Skin of body (tissue), 2 donors: ENCODE data around the gene SEC14L3. TPM values are rescaled to one million over a fixed set of nuclear protein-coding genes. Genes with fewer than 3 reads are reported as not detected.

Source experiments
- DNase-seq: peaks from one replicate; lab custom pipeline; 2025; lab: John Stamatoyannopoulos, UW
- total RNA-seq: library from RNA; depleted of rRNA; stranded (reverse); fragments of >200 nt; gene quantifications from one replicate; pipeline ENCODE4 v1.2.3, GENCODE V29; 2014

SEC14L3 gene
- total RNA-seq, 1 donor from 2014 or later: not detected

DNA sequence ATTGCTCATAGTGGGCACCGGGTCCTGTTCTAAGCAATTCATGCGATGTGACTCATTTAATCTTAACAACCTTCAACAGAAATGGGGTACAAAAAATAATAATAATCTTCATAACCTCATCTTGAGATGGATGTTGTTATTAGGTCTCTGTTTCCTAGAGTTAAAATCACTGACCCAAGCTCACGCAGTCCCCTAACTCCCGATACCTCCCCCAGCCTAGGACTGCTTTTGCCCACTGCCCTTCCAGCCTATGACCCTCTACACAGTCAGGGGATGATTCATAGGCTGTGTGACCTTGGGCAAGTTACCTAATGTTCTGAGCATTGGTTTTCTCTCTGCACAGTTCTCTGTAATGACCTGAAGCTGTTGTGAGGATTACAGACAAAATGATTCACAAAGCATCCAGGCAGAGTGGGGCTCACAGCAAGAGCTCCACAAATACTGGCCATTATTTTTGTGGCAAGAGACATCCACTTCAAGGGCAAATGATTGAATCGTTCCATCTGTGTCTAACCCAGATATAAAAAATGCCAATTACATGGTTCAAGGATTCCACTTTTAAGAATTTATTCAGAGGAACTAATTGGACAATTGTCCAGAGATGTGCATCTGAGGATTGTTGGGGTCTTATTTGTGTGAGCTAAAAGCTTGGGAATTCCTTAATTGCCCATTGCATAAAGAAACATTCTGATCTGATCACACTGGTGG, 26.2 kb downstream of the SEC14L3 start:
- DNase-seq: no peak

DNA sequence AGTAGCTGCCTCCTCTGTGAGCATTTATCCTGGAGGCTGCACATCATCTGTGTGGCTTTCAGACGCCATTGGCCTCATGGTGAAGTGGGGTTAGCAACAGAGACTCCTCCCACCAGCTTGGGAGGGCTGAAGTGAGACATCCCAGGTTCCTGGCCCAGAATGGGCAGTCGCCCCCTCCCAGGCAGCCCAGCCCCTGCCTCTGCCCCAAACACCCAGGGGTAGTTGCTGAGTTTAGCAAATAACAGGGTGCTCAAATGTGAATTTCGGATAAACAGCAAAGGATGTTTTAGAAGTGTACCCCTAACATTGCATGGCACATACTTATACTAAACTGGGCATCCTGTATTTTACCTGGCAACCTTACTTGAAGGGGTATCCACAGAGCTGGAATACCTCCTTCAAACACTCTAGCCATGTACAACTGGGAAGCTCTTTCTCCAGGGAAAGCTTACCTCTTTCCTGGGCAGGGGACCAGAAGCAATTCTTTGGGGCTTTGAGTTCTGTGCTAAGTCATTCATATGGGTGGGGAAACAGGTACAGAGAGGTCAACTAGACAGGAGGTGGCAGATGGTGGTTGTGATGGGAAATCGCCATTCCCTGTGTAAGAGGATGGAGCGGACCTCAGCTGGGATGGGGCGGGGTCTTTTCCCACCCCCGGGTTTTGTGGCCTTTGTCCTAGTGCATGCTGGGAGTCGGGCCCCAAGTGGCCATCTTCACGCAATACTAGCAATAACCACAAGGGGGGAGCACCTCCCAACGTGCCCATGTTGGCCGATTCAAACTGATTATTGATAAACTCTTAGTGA, 27.0 kb downstream of the SEC14L3 start:
- DNase-seq: no peak

DNA sequence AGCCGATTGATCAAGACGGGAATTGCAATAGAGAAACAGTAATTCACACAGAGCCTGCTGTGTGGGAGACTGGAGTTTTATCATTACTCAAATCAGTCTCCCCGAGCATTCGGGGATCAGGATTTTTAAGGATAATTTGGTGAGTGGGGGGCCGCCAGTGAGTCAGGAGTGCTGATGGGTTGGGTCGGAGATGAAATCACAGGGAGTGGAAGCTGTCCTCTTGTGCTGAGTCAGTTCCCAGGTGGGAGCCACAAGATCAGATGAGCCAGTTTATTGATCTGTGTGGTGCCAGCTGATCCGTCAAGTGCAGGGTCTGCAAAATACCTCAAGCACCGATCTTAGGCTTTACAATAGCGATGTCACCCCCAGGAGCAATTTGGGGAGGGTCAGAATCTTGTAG, 30.7 kb downstream of the SEC14L3 start:
- DNase-seq: no peak

DNA sequence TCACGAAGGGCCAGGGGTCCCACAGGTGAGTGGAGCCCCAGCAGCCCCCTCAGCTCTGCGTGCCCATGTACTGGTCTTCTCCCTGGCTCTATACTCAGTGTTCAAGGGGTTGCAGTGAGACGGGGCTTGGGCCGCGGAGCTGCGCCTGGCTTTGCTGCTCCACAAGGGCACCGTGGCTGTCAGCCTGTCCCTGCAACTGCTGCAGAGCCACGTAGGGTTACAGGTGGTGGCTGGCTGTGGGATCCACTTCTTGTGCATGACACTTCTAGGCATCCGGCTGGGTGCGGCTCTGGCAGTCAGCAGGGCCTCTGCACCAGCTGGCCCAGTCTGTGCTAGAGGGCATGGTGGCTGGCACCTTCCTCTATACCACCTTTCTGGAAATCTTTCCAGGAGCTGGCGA, 32.0 kb downstream of the SEC14L3 start:
- DNase-seq: no peak

DNA sequence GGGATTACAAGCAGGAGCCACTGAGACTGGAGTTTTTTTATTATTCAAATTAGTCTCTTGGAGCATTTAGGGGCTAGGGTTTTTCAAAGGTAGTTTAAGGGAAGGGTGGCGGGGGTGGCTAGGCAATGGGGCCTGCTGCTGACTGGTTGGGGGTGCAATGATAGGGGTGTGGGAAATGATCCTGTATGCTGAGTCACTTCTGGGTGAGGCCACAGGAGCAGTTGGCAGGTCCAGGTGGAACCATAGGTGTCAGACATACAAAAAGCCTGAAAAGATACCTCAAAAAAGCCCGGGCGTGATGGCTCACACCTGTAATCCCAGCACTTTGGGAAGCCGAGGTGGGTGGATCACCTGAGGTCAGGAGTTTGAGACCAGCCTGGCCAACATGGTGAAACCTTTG, 32.6 kb downstream of the SEC14L3 start:
- DNase-seq: no peak

DNA sequence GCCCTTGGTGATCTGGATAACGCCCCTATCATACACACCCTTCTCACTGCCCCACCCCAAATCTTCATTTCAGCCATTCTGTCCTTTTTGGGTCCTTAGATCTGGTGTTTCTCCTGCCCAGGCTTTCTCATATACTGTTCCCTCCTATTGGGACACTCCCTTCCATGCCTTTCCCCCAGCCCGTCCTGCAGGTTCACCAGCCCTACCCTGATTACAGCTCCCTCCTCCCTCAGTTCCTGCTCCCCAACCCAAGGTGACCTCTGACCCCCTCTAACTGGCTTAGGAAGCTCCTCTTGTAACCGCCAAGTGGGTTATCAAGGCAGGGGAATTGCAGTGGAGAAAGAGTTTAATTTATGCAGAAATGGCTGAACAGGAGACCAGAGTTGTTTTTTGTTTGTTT, 33.3 kb downstream of the SEC14L3 start:
- no peak for DNase-seq

DNA sequence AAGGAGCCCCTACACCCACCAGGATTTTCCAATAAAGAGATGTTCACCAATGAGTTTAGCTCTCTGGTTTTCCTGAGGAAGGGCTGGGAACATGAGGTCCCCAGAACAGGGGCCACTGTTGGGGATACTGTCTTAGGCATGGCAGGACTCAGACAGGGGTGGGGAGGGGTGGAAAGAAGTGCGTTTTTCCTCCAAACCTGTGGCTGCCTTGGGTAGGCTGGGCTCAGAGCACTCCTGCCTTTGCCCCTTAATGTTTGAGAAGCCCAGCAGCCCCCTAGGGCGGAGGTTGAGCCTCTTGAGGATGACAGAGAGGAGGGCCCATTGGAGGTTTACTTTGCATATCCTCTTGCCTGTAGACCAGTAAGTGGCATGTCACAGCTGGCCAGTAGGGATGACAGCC, 35.6 kb downstream of the SEC14L3 start:
- no peak for DNase-seq

DNA sequence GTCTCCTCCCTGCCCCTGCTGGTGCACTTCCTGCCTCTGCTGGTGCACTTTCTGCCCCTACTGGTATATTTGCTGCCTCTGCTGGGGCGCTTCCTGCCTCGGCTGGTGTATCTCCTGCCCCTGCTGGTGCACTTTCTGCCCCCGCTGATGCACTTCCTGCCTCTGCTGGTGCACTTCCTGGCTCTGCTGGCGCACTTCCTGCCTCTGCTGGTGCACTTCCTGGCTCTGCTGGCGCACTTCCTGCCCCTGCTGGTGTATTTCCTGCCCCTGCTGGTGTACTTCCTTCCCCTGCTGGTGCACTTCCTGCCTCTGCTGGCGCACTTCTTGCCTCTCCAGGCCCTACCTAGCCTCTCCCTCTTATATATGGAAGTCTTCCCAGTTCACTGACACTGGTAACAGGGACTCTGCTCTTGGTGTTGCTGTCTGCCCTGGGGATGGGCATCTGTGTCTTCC, 36.1 kb downstream of the SEC14L3 start:
- DNase-seq: no peak

DNA sequence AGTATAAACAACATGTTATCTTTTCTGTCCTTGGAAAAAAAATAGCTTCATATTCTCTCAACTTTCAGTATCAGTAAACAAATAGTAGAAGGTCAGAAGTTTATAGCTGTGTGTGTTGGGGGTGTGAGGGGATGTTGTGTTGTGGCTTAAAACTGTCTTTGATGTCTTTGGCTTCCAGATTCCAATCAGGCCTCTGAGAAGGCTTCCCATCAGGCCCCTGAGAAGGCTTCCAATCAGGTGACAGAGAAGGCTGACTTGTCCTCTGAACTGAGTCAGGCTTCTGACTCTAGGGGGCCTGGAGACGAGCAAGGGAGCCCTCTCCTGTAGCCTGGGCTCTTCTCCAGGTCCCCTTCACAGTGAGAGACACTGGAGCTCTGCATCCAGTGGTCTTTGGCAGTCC, 37.0 kb downstream of the SEC14L3 start:
- no peak for DNase-seq

DNA sequence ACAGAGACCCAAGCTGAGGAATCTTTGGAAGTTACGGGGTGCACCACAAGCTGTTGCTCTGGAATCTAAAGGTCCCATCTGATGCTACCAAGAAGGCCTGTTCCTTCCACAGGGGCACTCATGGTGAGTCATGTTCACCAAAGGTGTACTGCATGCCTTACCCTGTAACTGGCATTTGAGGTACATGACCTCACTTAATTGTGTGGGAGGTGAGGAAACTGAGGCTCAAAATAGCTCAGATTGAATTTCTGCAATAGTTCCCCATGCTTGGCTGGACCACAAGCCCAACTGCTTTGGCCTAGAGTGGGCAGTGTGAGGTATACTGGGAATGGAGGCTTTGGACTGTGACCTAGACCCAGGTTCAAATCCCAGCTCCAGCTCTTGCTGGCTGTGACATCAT, 38.0 kb downstream of the SEC14L3 start:
- DNase-seq: no peak

DNA sequence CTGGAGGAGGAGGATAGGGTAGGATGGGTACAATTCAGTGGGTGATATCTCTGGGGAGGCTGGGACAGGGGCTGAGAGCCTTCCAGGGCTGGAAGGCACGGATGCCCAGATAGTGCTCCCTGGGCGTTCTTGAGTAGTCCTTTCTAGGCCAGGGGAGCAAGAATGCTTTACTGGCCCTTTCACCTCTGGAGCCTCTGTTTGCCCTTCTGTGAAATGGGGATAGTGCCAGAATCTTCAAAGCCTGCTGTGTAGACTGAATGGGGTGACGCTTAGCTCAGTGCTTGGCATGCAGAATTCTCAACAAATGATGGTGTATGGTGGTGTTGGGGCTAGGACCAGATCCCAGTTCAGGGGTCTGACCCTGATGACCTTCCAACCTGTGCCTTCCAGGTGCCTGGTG, 38.6 kb downstream of the SEC14L3 start:
- DNase-seq: no peak

DNA sequence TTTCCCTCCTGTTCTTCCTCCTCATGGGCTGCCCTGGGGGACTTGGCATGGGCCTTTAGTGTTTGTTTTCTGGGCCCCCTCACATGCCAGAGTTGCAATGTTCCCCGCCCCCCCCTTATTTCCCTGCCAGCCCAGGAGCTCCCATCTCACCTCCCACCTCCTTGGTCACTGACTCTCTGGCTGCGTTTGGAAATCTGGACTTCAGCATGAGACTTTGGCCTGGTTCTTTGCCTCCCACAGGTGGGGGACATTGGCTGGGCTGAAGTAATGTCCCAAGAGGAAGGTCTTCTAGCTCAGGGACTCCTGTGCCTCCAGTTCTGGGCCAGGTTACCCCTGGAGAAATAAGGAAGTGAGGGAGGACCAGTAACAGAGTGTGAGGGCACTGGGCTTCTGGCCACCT, 39.3 kb downstream of the SEC14L3 start:
- DNase-seq: no peak

DNA sequence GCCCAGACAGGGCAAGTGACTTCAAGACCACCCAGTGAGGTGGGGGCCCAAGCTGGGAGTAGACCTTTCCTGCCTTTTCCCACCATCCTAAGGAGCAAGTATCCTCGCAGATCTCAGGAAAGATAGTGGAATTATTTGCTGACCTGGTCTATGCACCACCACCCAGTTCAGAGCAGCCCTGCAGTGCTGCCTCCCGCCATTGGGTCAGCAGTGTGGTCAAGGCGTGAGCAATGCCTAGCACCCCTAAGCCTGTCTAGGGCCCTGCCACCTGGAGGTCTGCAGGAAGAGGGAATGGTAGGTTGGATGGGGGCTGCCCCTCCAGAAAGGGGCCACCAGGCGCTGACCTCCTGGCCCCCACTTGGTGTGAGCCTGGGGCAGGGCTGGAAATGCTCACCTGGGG, 39.7 kb downstream of the SEC14L3 start:
- DNase-seq: no peak

DNA sequence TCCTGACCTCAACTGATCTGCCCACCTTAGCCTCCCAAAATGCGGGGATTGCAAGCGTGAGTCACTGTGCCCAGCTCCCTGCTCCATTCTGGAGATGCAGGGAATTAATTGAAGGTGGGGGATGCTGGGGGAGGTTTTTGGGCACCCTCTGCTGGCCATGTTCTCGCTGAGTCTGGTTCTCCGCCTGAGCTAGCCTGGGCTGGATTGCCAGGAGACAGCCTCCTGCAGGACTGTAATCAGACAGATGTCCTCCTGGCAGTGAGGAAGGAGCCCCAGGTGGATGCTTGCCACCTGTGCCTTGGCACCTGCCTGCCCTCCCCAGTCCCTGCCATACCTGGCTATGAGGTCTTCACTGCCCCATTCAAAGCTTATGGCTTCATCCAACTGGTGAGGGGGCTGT, 40.9 kb downstream of the SEC14L3 start:
- DNase-seq: no peak

DNA sequence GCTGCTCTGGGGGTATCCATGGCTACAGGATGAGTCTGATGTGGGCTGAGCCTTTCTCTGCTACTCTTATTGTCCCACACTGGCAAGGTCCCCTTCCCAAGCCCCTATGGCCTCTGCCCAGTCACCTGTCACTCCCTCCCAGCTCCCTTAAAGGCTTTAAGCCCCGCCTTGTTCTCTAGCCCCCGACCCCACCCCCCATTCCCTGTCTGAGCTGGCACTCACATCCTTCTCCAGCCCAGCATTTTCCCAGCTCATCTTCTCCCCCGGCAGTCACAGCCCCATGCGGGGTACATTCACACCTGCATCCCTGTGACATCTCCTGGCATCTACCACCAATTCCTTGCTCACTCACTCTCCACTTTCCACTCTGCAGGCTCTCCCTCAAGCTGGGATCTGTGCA, 41.9 kb downstream of the SEC14L3 start:
- DNase-seq: no peak

DNA sequence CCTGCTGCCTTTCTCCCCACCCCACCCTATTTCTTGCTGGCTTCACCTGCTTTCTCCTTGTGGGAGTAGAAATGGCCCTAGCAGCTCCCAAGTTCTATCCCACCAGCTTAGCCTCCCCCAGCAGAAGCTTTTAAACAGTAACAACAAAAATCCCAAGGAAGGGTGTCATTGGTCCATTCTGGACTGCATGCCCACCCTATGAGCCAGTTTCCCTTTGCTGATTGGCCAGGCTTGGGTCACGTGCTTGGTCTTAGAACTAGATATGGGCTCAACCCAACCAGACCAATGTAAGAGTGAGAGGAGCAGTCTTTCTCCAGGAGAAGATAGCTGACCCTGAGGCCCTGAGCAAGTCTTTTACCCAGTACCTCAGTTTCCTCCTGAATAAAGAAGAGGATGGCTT, 43.9 kb downstream of the SEC14L3 start:
- no peak for DNase-seq

DNA sequence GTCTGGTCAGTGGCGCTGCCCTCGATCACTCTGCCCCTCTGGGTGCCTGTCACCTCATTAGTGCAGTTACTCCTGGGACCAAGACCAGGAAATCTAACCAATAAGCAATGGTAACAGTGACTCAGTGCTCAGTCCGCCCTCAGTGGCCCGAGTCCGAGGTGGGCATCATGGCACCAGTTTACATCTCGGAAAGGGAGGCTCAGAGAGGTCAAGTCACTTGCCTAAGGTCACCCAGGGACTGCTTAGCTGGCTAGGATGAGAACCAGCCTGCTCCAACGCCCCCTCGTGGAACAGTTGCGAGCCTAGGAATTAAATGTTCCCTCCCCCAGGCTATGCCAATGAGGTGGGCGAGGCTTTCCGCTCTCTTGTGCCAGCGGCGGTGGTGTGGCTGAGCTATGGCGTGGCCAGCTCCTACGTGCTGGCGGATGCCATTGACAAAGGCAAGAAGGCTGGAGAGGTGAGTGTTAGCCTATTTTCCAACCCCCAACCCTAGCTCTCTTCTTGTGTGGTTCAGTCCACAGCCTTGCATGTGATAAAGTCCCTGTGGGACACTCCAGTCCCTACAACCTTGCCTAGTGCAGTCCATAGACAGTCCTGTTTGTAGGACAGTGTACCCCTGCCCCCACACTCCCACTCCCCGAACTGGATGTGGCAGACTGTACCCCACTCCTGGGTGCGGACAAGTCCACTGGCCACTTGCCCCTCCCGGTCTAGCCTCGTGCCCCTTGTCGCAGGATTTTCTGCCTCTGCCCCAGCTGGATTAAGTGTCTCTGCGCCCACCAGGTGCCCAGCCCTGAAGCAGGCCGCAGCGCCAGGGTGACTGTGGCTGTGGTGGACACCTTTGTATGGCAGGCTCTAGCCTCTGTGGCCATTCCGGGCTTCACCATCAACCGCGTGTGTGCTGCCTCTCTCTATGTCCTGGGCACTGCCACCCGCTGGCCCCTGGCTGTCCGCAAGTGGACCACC, 45.1 kb downstream of the SEC14L3 start:
- DNase-seq: peak; percentile 47

DNA sequence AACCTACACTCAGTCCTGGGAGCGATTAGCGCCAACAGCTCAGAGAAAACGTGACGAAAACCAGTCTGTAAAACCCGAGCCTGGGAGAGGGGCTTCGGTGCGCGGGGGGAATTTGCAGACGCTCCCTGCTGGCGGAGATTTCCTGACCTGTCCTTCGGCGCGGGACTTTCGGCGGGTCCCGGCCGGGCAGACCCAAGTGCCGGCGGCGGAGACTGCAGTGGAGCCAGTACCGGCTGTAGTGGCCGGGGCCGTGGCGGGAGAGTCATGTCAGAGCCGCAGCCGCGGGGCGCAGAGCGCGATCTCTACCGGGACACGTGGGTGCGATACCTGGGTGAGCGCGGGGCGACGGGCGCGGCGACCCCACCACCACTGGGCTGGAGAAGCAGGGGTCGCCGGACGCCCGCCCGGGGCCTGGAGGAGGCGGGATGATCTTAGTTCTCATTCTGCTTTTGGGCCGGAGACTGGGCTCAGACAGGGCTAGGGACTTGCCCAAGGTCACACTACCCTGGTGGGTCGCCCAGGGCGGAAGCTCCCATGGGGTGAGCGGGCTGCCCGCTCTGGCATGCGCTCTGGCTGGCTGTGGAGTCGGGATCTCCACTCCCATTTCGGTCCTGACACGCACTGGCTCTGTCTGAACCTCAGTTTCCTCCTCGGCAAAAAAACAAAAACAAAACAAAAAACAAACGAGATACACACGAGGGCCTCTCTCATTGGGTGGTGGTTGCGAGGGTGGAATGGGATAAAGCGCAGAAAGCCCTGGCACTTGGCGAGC, 46.0 kb downstream of the SEC14L3 start, which contains the start of gene MTFP1:
TSS of gene MTFP1 (plus strand) at position 153 of the 772 bp plus-strand sequence. CDS start at position 265, 112 bp downstream.
- no peak for DNase-seq

DNA sequence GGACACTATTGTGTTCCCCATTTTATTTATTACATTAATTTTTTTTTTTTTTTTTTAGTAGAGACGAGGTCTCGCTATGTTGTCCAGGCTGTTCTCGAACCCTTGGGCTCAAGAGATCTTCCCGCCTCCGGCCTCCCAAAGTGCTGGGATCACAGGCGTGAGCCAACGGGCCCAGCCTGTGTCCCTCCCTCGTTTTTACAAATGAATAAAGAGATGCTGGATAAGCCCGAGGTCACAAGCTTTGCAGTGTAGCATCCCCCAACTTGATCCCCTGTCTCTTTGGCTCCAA, 46.5 kb downstream of the SEC14L3 start:
- no peak for DNase-seq

DNA sequence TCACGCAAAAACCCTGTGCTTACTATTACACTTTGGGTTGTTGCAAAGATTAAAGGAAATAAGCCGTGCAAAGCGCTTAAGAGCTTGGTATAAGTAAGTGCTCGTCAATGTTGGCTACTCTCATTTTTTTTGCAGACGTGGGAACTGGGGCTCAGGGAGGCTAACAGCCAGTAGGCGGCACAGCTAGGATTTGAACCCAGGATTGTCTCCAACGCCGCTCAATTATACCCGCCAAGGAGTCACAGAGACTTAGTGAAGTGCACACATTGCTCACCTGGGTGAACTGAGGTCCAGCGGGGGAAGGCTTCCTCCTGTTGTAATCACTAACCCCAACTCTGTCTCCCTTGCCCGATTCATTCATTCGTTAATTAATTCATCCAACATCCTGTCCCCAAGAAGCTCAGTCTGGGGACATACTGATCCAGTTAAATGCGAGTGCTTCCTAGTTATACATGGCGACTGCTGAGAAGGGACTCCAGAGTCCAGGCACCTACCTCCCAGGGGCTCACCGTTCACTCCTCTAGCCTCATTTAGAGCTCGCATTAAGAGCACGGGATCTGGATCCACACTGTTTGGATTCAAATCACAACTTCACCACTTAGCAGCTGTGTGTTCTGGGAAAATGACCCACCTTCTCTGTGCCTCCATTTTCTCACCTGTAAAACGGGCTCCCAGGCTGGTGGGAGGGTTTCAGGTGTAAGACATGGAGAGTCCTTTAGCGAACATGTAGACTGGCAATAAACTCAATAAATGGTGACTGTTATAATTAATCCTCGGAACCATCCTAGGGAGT, 47.1 kb downstream of the SEC14L3 start:
- DNase-seq: no peak
